Sciatic nerve (tissue), 2 donors: Measurements from ENCODE around the gene EPB41L3. TPM values are rescaled to one million over a fixed set of nuclear protein-coding genes. Genes with fewer than 3 reads are reported as not detected.
"Not testable (repeated sequence)": the region's sequence is repeated elsewhere in the genome, so short reads cannot be mapped to it uniquely, and the experiment has no call there.

Experiments
- ATAC-seq: fragments of 200-7000 bp; cut with Tn5 transposase; one replicate; pipeline ENCODE4 v1.9.1; 2020; ENCODE audit warnings: mild to moderate bottlenecking, moderate library complexity
- DNase-seq: peaks from one replicate; pipeline ENCODE4 v3.0.0-alpha.2; 2020; ENCODE audit warnings: low spot score
- intact Hi-C: fragments of 100-400 bp; cut with DNase I; formaldehyde crosslinking; loops from one replicate; pipeline ENCODE4 v1.14.2; 2022
- total RNA-seq: library from RNA; stranded (reverse); fragmentation: NEBNext Ultra II Directional; extraction: Animal tissue kit (Norgen Biotek cat#: 25700); gene quantifications from one replicate; pipeline ENCODE4 v1.2.1, GENCODE V29; 2021
- donor health status: DM: no; HTN: no; CAD: no.
- donor health status: DM: no; HTN: no; CAD: no.

EPB41L3 gene
- total RNA-seq = 73.1 TPM

- intact Hi-C loops = no loop called here
- peak; percentile 73 for DNase-seq
- ATAC-seq = peak; percentile 81
These were observed at the start of gene EPB41L3 for GRCh38 chr18:5543773-5544389. Gene EPB41L3 (minus strand): TSS chr18:5543997. CDS start chr18:5489183, 54,814 bp downstream.

GRCh38 chr18:5588529-5588928 is 44.7 kb upstream of the EPB41L3 start:
- ATAC-seq (no peak), DNase-seq (no peak)
- intact Hi-C loops = no loop called here

GRCh38 chr18:5585653-5586052 is 41.9 kb upstream of the EPB41L3 start:
- intact Hi-C loops = no loop called here
- no peak for ATAC-seq
- no peak for DNase-seq

GRCh38 chr18:5584746-5585417 is 41.1 kb upstream of the EPB41L3 start:
- no peak for ATAC-seq
- intact Hi-C loops = no loop called here

GRCh38 chr18:5582849-5583681 is 39.3 kb upstream of the EPB41L3 start:
- intact Hi-C loops = no loop called here
- ATAC-seq (peak; percentile 80), DNase-seq (no peak)

More at GRCh38 chr18:5584746-5585417, 41.1 kb upstream of the EPB41L3 start:
- DNase-seq = no peak

GRCh38 chr18:5582076-5582475 is 38.3 kb upstream of the EPB41L3 start:
- no peak for ATAC-seq
- no peak for DNase-seq
- intact Hi-C loops = no loop called here

GRCh38 chr18:5574843-5575242 is 31.0 kb upstream of the EPB41L3 start:
- no peak for ATAC-seq
- intact Hi-C loops = no loop called here
- no peak for DNase-seq

- DNase-seq (no peak), ATAC-seq (peak; percentile 58)
- intact Hi-C loops = no loop called here
These were observed 27.9 kb upstream of the EPB41L3 start for GRCh38 chr18:5571666-5572065.

- peak; percentile 83 for ATAC-seq
- peak; percentile 70 for DNase-seq
- intact Hi-C loops = not testable (repeated sequence)
These were observed 26.8 kb upstream of the EPB41L3 start for GRCh38 chr18:5570613-5571012.

- no peak for DNase-seq
- ATAC-seq = no peak
- intact Hi-C loops = no loop called here
These were observed 24.6 kb upstream of the EPB41L3 start for GRCh38 chr18:5568416-5568815.

- ATAC-seq (no peak), DNase-seq (no peak)
- intact Hi-C loops = no loop called here
These were observed 15.1 kb upstream of the EPB41L3 start for GRCh38 chr18:5558851-5559250.

- intact Hi-C loops = no loop called here
- ATAC-seq = peak; percentile 94
- no peak for DNase-seq
These were observed 12.6 kb upstream of the EPB41L3 start for GRCh38 chr18:5556310-5556974.

GRCh38 chr18:5554629-5555028 is 10.8 kb upstream of the EPB41L3 start:
- no peak for ATAC-seq
- intact Hi-C loops = no loop called here
- no peak for DNase-seq

- intact Hi-C loops = no loop called here
- ATAC-seq = peak; percentile 87
- DNase-seq = no peak
These were observed 2.9 kb upstream of the EPB41L3 start for GRCh38 chr18:5546660-5547059.

GRCh38 chr18:5543036-5543680 is 639 bp downstream of the EPB41L3 start:
- ATAC-seq (no peak), DNase-seq (peak; percentile 66)
- intact Hi-C loops = no loop called here

- intact Hi-C loops = no loop called here
- ATAC-seq (peak; percentile 25), DNase-seq (peak; percentile 66)
These were observed 1.2 kb downstream of the EPB41L3 start for GRCh38 chr18:5542515-5543035.

- no peak for ATAC-seq
- intact Hi-C loops = no loop called here
- no peak for DNase-seq
These were observed 2.2 kb downstream of the EPB41L3 start for GRCh38 chr18:5541644-5542043.

GRCh38 chr18:5539391-5539790 is 4.4 kb downstream of the EPB41L3 start:
- DNase-seq = no peak
- ATAC-seq = no peak
- intact Hi-C loops = no loop called here

GRCh38 chr18:5538544-5538943 is 5.3 kb downstream of the EPB41L3 start:
- ATAC-seq = no peak
- intact Hi-C loops = no loop called here

More at GRCh38 chr18:5538544-5538943, 5.3 kb downstream of the EPB41L3 start:
- DNase-seq = no peak
